ENCODE data around the gene ATXN10. TPM values are rescaled to one million over a fixed set of nuclear protein-coding genes. Genes with fewer than 3 reads are reported as not detected.

ATXN10 gene
- polyA plus RNA-seq, 3 donors from 2014 or later: 97.7 to 113 (median 112) TPM

GRCh38 chr22:45771057-45771456, 99.4 kb downstream of the ATXN10 start:
- peaks cover 15 to 35% of the 10 kb centered on the region in 2 donors for H3K4me1 Mint-ChIP-seq
- no peak overlapping the region for H3K4me3 Mint-ChIP-seq
- no peaks in the 10 kb centered on the region for H3K9me3 Mint-ChIP-seq
- no peak overlapping the region for H3K27ac Mint-ChIP-seq
- peaks cover 0 to 8% (median 6%) of the 10 kb centered on the region in 3 donors for H3K36me3 Mint-ChIP-seq
- DNase-seq: no peak
- H3K27me3 Mint-ChIP-seq (ENCODE audit: low read depth in 3 of 3): peaks cover 0 to 3% (median 0%) of the 10 kb centered on the region in 3 donors

- Mint-ChIP-seq H3K9me3 (no peaks in the 10 kb centered on the region), H3K36me3 (peaks cover 0 to 8% (median 6%) of the 10 kb centered on the region in 3 donors), H3K4me3 (no peak overlapping the region), H3K4me1 (peaks cover 15 to 35% of the 10 kb centered on the region in 2 donors), H3K27ac (no peak overlapping the region), H3K27me3 (ENCODE audit: low read depth in 3 of 3) (peaks cover 0 to 3% (median 0%) of the 10 kb centered on the region in 3 donors)
- no peak for DNase-seq
Observed at GRCh38 chr22:45771711-45772110, 100.1 kb downstream of the ATXN10 start.

GRCh38 chr22:45772743-45773142, 101.1 kb downstream of the ATXN10 start:
- no peak overlapping the region for H3K27ac Mint-ChIP-seq
- H3K4me1 Mint-ChIP-seq: peaks cover 13 to 28% of the 10 kb centered on the region in 2 donors
- no peak overlapping the region for H3K4me3 Mint-ChIP-seq
- H3K36me3 Mint-ChIP-seq: peaks cover 0 to 8% (median 6%) of the 10 kb centered on the region in 3 donors
- no peak for DNase-seq
- H3K27me3 Mint-ChIP-seq (ENCODE audit: low read depth in 3 of 3): peaks cover 0 to 3% (median 0%) of the 10 kb centered on the region in 3 donors
- no peaks in the 10 kb centered on the region for H3K9me3 Mint-ChIP-seq

- no peaks in the 10 kb centered on the region for H3K9me3 Mint-ChIP-seq
- H3K36me3 Mint-ChIP-seq: peaks cover 5 to 8% (median 5%) of the 10 kb centered on the region in 3 donors
- peaks cover 0 to 3% (median 0%) of the 10 kb centered on the region in 3 donors for H3K27me3 Mint-ChIP-seq (ENCODE audit: low read depth in 3 of 3)
- no peak overlapping the region for H3K27ac Mint-ChIP-seq
- DNase-seq: no peak
- H3K4me1 Mint-ChIP-seq: peaks cover 6 to 14% of the 10 kb centered on the region in 2 donors
- H3K4me3 Mint-ChIP-seq: no peak overlapping the region
Observed at GRCh38 chr22:45774001-45774670, 102.5 kb downstream of the ATXN10 start.

GRCh38 chr22:45775062-45775461, 103.4 kb downstream of the ATXN10 start:
- Mint-ChIP-seq H3K9me3 (no peaks in the 10 kb centered on the region), H3K27ac (no peak overlapping the region), H3K27me3 (ENCODE audit: low read depth in 3 of 3) (peaks cover 0 to 7% (median 0%) of the 10 kb centered on the region in 3 donors), H3K36me3 (peaks cover 3 to 5% (median 4%) of the 10 kb centered on the region in 3 donors), H3K4me1 (peaks cover 7 to 10% of the 10 kb centered on the region in 2 donors), H3K4me3 (no peak overlapping the region)
- DNase-seq: no peak

- H3K36me3 Mint-ChIP-seq: peaks cover 2 to 5% (median 3%) of the 10 kb centered on the region in 3 donors
- no peak overlapping the region for H3K4me3 Mint-ChIP-seq
- peaks cover 7 to 10% of the 10 kb centered on the region in 2 donors for H3K4me1 Mint-ChIP-seq
- peaks cover 0 to 5% (median 0%) of the 10 kb centered on the region in 3 donors for H3K27me3 Mint-ChIP-seq (ENCODE audit: low read depth in 3 of 3)
- no peaks in the 10 kb centered on the region for H3K9me3 Mint-ChIP-seq
- peak overlapping the region in 1 of 6 donors; percentile 13 for H3K27ac Mint-ChIP-seq
- no peak for DNase-seq
Observed at GRCh38 chr22:45775569-45776312, 104.1 kb downstream of the ATXN10 start.

- H3K9me3 Mint-ChIP-seq: no peaks in the 10 kb centered on the region
- peaks cover 0 to 5% (median 0%) of the 10 kb centered on the region in 3 donors for H3K27me3 Mint-ChIP-seq (ENCODE audit: low read depth in 3 of 3)
- peaks cover 7 to 10% of the 10 kb centered on the region in 2 donors for H3K4me1 Mint-ChIP-seq
- no peak overlapping the region for H3K4me3 Mint-ChIP-seq
- H3K27ac Mint-ChIP-seq: no peak overlapping the region
- no peak for DNase-seq
- H3K36me3 Mint-ChIP-seq: peaks cover 0 to 5% (median 3%) of the 10 kb centered on the region in 3 donors
Observed at GRCh38 chr22:45776313-45776585, 104.6 kb downstream of the ATXN10 start.

- Mint-ChIP-seq H3K9me3 (no peaks in the 10 kb centered on the region), H3K27ac (no peak overlapping the region), H3K4me1 (peaks cover 5 to 8% of the 10 kb centered on the region in 2 donors), H3K4me3 (no peak overlapping the region), H3K27me3 (ENCODE audit: low read depth in 3 of 3) (peaks cover 0 to 3% (median 0%) of the 10 kb centered on the region in 3 donors), H3K36me3 (peaks cover 3 to 5% (median 4%) of the 10 kb centered on the region in 3 donors)
- DNase-seq: no peak
Observed at GRCh38 chr22:45777046-45777851, 105.6 kb downstream of the ATXN10 start.

- no peak overlapping the region for H3K27ac Mint-ChIP-seq
- H3K4me1 Mint-ChIP-seq: peaks cover 1 to 3% of the 10 kb centered on the region in 2 donors
- H3K27me3 Mint-ChIP-seq (ENCODE audit: low read depth in 3 of 3): peaks cover 0 to 3% (median under 1%) of the 10 kb centered on the region in 3 donors
- no peaks in the 10 kb centered on the region for H3K9me3 Mint-ChIP-seq
- no peak overlapping the region for H3K4me3 Mint-ChIP-seq
- peaks cover 0 to 5% (median 4%) of the 10 kb centered on the region in 3 donors for H3K36me3 Mint-ChIP-seq
- DNase-seq: no peak
Observed at GRCh38 chr22:45777852-45778375, 106.3 kb downstream of the ATXN10 start.

GRCh38 chr22:45781459-45781858, 109.8 kb downstream of the ATXN10 start:
- DNase-seq: no peak
- H3K4me3 Mint-ChIP-seq: no peak overlapping the region
- H3K9me3 Mint-ChIP-seq: no peaks in the 10 kb centered on the region
- no peak overlapping the region for H3K27ac Mint-ChIP-seq
- peaks cover 0 to 3% (median 1%) of the 10 kb centered on the region in 3 donors for H3K27me3 Mint-ChIP-seq (ENCODE audit: low read depth in 3 of 3)
- peaks cover 0 to 5% (median 4%) of the 10 kb centered on the region in 3 donors for H3K36me3 Mint-ChIP-seq
- peaks cover 0 to 3% of the 10 kb centered on the region in 2 donors for H3K4me1 Mint-ChIP-seq

GRCh38 chr22:45781966-45782365, 110.3 kb downstream of the ATXN10 start:
- Mint-ChIP-seq H3K9me3 (no peaks in the 10 kb centered on the region), H3K4me3 (no peak overlapping the region), H3K27ac (no peak overlapping the region), H3K27me3 (ENCODE audit: low read depth in 3 of 3) (peaks cover 0 to 3% (median 1%) of the 10 kb centered on the region in 3 donors), H3K4me1 (peaks cover 0 to 3% of the 10 kb centered on the region in 2 donors), H3K36me3 (peaks cover 0 to 5% (median 4%) of the 10 kb centered on the region in 3 donors)
- no peak for DNase-seq

GRCh38 chr22:45783021-45783420, 111.4 kb downstream of the ATXN10 start:
- Mint-ChIP-seq H3K27me3 (ENCODE audit: low read depth in 3 of 3) (peaks cover 0 to 3% (median 1%) of the 10 kb centered on the region in 3 donors), H3K4me1 (peaks cover 0 to 1% of the 10 kb centered on the region in 2 donors), H3K9me3 (no peaks in the 10 kb centered on the region), H3K36me3 (peaks cover 0 to 4% (median 4%) of the 10 kb centered on the region in 3 donors), H3K27ac (peak overlapping the region in 1 of 6 donors; percentile 16), H3K4me3 (no peak overlapping the region)
- DNase-seq: no peak

GRCh38 chr22:45783690-45784089, 112.1 kb downstream of the ATXN10 start:
- no peak for DNase-seq
- H3K4me3 Mint-ChIP-seq: no peak overlapping the region
- peaks cover 0 to 1% of the 10 kb centered on the region in 2 donors for H3K4me1 Mint-ChIP-seq
- peaks cover 0 to 4% (median 0%) of the 10 kb centered on the region in 3 donors for H3K36me3 Mint-ChIP-seq
- no peaks in the 10 kb centered on the region for H3K9me3 Mint-ChIP-seq
- peaks cover 0 to 3% (median 1%) of the 10 kb centered on the region in 3 donors for H3K27me3 Mint-ChIP-seq (ENCODE audit: low read depth in 3 of 3)
- no peak overlapping the region for H3K27ac Mint-ChIP-seq

Measured in immature natural killer cell (primary cell).